NOMO-1 treated with DMSO at 0.1 percent for 48 hours (cell line): ENCODE results near the gene OSBPL10.
"Not testable (repeated sequence)": the region's sequence is repeated elsewhere in the genome, so short reads cannot be mapped to it uniquely, and the experiment has no call there.

ENCODE experiments used
- DNase-seq: peaks from one replicate; lab custom pipeline; 2025; ENCODE audit not compliant: unreplicated experiment; lab: John Stamatoyannopoulos, UW

Gene OSBPL10

DNA sequence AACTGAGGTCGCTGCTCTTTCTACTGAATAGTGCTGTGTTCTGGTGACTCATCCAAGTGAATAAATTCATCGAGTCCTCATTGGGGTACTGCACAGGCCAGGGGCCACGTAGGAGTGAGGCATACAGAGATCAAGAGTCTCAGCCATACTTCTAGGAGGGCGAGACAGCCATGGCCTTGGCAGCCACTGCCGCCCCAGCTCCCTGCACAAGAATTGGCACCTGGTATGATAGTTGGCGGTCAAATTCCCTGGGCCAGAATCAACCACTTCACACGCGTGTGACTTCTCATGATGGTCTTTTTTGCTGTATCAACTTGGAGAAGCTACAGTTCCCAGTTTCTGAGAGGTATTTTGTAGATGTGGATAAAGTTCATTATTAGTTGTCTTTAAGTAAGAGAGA is 161.6 kb downstream of the OSBPL10 start:
- DNase-seq, result no peak

DNA sequence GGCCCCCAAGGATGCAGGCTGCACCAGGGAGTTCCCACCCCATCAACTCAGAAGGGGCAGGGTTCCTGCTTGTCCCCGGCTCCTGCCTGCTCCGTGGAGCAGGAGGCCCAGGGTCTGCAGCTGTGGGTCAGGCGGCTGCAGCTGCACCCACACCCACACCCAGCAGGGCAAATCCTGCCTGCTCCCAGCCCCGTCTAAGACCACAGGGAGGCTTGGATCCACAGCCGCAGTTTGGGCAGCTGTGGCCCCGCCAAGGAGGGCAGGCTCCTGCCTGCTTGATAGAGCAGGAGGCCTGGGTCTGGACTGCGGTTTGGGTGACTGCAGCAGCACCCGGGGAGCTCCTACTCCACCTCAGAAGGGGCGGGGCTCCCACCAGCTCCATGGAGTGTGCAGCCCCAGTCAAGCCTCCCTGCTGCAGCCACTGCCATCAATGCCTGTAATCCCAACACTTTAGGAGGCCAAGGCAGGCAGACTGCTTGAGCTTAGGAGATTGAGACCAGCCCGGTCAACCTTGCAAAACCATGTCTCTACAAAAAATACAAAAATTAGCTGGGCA is 163.6 kb downstream of the OSBPL10 start:
- DNase-seq, result no peak

DNA sequence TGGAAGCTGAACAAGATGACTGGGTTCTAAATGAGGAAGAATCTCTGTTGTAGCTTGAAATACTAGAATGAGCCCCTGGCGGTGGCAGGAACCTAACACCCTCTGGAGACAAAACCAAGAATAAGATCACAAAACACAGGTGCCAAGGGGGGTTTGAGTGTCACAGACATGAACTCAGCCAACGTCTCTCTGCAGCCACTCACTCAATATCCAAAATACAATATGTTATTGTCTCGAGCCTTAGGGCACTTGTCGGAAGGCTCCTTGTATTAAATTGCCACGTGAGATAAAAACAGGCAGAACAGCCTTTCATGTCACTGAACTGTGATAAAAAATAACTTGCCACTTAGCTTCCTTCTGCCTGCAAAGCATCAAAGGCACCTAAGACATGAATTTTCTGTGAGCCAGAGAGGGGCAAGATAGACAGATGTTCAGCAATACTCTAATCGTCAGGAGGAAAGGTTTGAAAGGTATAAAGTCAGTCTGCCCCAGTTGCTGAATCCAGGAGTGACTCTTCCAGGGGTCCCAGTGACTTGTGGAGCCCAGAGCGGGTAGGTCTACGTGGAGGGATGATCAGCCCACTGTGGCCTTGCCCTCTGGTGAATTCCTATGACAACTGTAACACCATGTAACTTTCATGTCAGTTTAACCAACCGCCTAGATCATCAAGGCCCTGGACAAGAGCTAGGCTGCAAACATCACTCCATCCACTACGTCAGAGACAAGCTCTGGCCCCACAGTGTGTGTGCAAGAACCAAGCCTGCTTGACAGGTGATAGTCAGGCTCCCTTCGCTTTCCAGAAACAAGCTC is 165.2 kb downstream of the OSBPL10 start:
- DNase-seq, result no peak

DNA sequence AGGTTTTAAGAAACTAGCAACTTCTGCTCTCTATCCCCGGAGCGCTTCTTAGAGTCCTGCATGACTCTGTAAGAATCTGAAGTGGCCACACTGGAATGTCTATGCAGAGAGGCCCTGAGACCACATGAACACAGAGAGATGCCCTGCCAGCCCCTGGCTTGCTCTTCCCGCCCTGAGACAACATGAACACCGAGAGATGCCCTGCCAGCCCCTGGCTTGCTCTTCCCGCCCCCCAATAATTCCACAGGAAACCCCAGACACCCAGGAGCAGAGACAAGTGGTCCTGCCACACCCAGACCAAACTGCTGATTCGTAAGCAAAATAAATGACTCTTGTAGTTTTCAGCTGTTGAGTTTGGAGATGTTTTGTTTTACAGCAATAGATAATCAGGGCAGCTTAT is 166.1 kb downstream of the OSBPL10 start:
- DNase-seq, result no peak

DNA sequence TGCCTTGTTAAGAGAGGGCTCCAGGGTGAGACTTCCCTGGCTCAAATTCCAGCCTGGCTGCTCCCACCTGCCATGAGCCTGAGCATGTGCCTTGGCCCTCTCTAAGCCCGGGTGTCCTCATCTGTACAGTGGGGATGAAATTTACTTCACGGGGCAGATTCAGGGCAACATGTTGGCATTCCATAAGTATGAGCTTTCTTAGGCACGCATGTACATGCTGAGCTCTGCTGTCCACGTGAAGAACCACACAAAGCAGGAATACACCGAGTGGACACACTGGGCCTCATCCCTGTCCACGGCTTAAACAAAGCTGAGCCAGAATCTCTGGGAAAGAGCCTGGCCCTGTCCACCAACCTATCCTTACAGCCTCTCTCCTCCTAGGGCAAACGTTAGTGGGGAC is 167.4 kb downstream of the OSBPL10 start:
- no peak for DNase-seq

- no peak for DNase-seq
Measured at GRCh38 chr3:31813197-31813596, 167.9 kb downstream of the OSBPL10 start.

GRCh38 chr3:31810991-31811433 is 170.1 kb downstream of the OSBPL10 start:
- no peak for DNase-seq

DNA sequence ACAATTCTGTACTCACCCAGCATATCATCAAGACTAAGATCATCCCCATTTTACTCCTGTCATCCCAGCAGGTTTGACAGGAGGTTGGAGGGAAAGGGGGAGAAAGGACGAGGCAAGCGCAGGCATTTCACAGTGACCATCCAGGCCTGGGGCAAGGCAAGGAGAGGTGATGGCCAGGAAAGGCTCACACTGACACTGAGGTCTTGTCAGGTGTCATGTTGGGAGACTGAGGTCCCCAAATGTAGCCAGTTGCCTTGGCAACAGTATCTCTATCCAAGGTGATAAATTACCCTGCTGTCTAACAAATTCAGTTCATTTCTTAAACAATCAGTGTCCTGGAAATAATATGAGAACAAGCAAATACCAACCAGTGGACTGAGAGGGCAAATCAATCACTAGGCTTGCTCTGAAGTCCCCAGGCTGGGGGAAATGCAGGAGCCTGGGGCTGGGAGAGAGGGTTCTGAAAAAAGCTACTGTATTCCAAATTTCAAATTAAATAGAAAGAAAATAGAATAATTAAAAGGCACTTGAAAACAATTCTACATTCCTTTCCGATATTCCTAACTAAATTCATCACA is 172.8 kb downstream of the OSBPL10 start:
- DNase-seq, result no peak

GRCh38 chr3:31804251-31805051 is 176.6 kb downstream of the OSBPL10 start:
- DNase-seq, result no peak

DNA sequence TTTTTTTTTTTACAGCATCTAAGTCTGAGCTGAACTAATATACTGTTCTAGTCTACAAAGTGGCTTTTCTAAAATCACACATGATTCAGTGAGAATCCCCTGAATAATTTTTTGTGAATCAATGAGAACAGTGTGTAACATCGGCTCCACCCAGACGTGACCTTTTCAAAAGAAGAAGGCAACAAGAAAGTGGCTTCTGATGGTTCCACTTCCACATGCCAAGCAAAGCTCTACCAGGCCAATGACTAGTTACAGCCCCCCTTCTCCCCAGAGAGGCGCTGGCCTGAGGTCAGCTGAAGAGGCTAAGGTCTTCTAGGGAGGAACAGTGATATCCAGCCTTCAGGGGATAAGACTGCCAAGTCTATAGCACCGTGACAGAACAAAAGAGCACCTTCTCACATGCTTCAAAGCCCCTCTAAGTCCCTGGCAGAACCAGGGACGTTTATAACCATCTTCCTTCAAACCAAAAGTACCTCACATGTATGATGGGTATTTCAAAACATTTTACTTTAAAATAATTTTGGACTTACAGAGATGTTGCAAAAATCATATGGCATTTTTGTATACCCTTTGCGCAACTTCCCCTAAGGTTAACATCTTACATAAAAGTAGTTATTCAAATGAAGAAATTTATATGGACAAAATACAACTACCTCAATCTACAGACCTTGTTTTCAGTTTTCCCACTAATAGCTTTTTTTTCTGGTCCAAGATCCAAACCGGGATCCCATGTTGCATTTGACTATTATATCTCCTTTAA is 177.9 kb downstream of the OSBPL10 start:
- peak; percentile 74 for DNase-seq

DNA sequence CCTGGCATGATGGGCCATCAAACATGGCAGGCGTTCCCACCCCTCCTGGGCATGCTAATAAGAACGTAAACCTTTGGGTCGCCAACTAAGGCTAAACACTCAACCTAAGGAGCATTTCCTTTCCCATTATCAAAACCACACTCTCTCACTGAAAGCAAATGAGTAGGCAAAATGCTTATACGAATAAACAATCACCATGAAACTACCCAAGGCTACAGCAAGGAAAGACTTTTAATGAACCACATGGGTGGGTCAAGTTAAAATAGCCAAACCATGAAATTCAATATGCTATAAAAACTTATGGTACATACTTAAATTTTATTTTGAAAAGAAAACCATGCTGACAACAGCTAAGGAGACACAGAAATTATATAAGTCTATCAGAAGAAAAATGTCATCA is 180.6 kb downstream of the OSBPL10 start:
- DNase-seq, result no peak

GRCh38 chr3:31798840-31799239 is 182.2 kb downstream of the OSBPL10 start:
- no peak for DNase-seq

GRCh38 chr3:31793821-31794220 is 187.2 kb downstream of the OSBPL10 start:
- no peak for DNase-seq

DNA sequence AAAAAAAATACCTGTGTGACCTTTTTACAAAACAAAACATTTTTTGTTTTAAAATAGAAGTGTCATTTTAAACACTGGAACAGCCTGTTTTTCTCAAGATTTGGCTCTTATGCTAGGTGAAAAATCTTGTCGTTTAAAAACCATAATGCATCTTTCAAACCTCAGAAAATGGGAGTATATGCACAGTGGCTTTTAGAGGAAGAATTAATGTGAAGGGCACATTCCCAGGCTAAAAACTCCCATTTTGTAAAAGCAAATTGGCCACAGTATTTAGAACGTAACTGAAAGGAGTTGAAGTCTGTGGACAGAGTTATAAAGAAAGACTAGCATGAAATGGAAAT is 190.0 kb downstream of the OSBPL10 start:
- DNase-seq, result no peak

GRCh38 chr3:31790193-31791089 is 190.6 kb downstream of the OSBPL10 start:
- no peak for DNase-seq

DNA sequence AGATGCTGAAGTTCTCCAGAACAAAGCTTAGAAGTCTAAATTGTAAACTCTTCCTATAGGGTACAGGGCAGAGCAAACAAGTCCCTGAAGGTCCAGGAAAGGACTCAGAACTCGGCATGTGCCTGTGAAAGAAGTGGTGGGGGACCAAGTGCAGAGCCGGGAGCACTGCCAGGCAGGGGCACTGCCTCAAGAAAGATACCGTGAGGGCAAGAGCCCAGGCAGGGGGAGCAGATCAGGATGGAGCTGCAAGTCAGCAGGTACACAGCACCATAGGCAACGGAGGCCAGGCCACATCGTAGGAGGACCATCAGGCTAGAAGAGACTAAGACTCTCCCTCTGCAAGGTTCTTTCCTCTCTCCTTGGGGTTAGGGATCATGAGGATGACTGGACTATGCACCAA is 191.6 kb downstream of the OSBPL10 start:
- no peak for DNase-seq

DNA sequence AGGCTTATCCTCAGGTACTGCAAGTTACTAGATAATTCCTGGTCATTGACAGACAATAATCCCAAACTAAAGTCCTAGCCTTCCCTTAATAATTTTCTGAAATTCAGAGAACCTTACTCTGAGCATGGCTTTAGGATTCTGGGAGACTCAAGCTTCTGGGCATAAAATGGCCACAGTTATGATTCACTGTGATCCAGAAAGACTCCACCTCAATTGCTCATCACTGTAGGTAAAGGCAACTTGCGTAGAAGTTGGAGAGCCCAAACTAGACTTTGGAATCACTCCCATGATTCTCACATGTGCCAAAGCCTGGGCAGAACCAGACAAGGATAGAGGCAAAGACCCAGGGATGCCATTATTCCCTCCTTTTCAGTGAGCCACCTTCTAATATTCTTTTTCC is 195.3 kb downstream of the OSBPL10 start:
- no peak for DNase-seq

- DNase-seq, result no peak
Measured at GRCh38 chr3:31785286-31785685, 195.8 kb downstream of the OSBPL10 start.

- not testable (repeated sequence) for DNase-seq
Measured at GRCh38 chr3:31783851-31784250, 197.2 kb downstream of the OSBPL10 start.

GRCh38 chr3:31782306-31782705 is 198.8 kb downstream of the OSBPL10 start:
- DNase-seq, result not testable (repeated sequence)
